Caki2 (cell line): ENCODE measurements around the gene RAPGEF3. TPM values are rescaled to one million over a fixed set of nuclear protein-coding genes. Genes with fewer than 3 reads are reported as not detected.

ENCODE experiments used
- DNase-seq: peaks from one replicate; pipeline ENCODE4 v3.0.0-alpha.2; 2015; ENCODE audit warnings: low read depth
- in situ Hi-C: cut with HindIII; loops from 2 replicates; pipeline ENCODE4 v1.10.0; 2016; ENCODE audit warnings: low sequenced_read_pairs, low pct_unique_long_range_greater_than_20kb, mixed read lengths
- total RNA-seq: library from RNA; depleted of rRNA; stranded (reverse); fragments of >200 nt; shearing (Covaris generic); gene quantifications from 2 replicates; pipeline ENCODE4 v1.2.3, GENCODE V29; 2014; ENCODE audit warnings: low replicate concordance

Gene RAPGEF3
- total RNA-seq, 1 experiment from 2014 or later, result 112 TPM

- DNase-seq, result peak; percentile 70
- in situ Hi-C loops, result no loop called here
Observed at GRCh38 chr12:47736877-47737676, 21.6 kb downstream of the RAPGEF3 start.

GRCh38 chr12:47736216-47736615 lies 22.5 kb downstream of the RAPGEF3 start:
- in situ Hi-C loops, result no loop called here

GRCh38 chr12:47735649-47736048 lies 23.0 kb downstream of the RAPGEF3 start:
- no peak for DNase-seq
- in situ Hi-C loops, result no loop called here

More at GRCh38 chr12:47736216-47736615, 22.5 kb downstream of the RAPGEF3 start:
- no peak for DNase-seq

- in situ Hi-C loops, result no loop called here
- peak; percentile 40 for DNase-seq
Observed at GRCh38 chr12:47734725-47735480, 23.8 kb downstream of the RAPGEF3 start.

GRCh38 chr12:47733142-47733541 lies 25.5 kb downstream of the RAPGEF3 start:
- in situ Hi-C loops, result no loop called here
- peak; percentile 36 for DNase-seq

- in situ Hi-C loops, result no loop called here
- DNase-seq, result no peak
Observed at GRCh38 chr12:47732504-47732903, 26.2 kb downstream of the RAPGEF3 start.

- in situ Hi-C loops, result no loop called here
Observed at GRCh38 chr12:47731723-47732122, 27.0 kb downstream of the RAPGEF3 start.

GRCh38 chr12:47730341-47730744 lies 28.3 kb downstream of the RAPGEF3 start:
- in situ Hi-C loops, result no loop called here

More at GRCh38 chr12:47731723-47732122, 27.0 kb downstream of the RAPGEF3 start:
- DNase-seq, result no peak

GRCh38 chr12:47729233-47729632 lies 29.4 kb downstream of the RAPGEF3 start:
- in situ Hi-C loops, result no loop called here
- no peak for DNase-seq

More at GRCh38 chr12:47730341-47730744, 28.3 kb downstream of the RAPGEF3 start:
- DNase-seq, result no peak

GRCh38 chr12:47725893-47726292 lies 32.8 kb downstream of the RAPGEF3 start:
- in situ Hi-C loops, result no loop called here
- DNase-seq, result no peak

GRCh38 chr12:47725091-47725772 lies 33.4 kb downstream of the RAPGEF3 start, which contains the start of gene ENDOU:
TSS of gene ENDOU (minus strand) at chr12:47725490. CDS start at chr12:47725413, 77 bp downstream.
- in situ Hi-C loops, result no loop called here
- DNase-seq, result no peak

GRCh38 chr12:47722941-47723631 lies 35.6 kb downstream of the RAPGEF3 start:
- no peak for DNase-seq
- in situ Hi-C loops, result no loop called here

- in situ Hi-C loops, result no loop called here
- no peak for DNase-seq
Observed at GRCh38 chr12:47722136-47722834, 36.4 kb downstream of the RAPGEF3 start.

- in situ Hi-C loops, result no loop called here
- DNase-seq, result no peak
Observed at GRCh38 chr12:47721431-47721973, 37.2 kb downstream of the RAPGEF3 start.

GRCh38 chr12:47718531-47718930 lies 40.1 kb downstream of the RAPGEF3 start:
- in situ Hi-C loops, result no loop called here
- no peak for DNase-seq

GRCh38 chr12:47717443-47718193 lies 41.1 kb downstream of the RAPGEF3 start:
- in situ Hi-C loops, result no loop called here
- peak; percentile 37 for DNase-seq

GRCh38 chr12:47717046-47717442 lies 41.6 kb downstream of the RAPGEF3 start:
- DNase-seq, result no peak
- in situ Hi-C loops, result no loop called here
